Hematopoietic multipotent progenitor cell (in vitro differentiated cells): ENCODE results near the gene LIPC. TPM values are rescaled to one million over a fixed set of nuclear protein-coding genes. Genes with fewer than 3 reads are reported as not detected.

Source experiments
- DNase-seq, 3 donors: peaks; one replicate each; pipeline ENCODE4 v3.0.0-alpha.2; 2011 to 2015; ENCODE audit warnings: low read depth in 2 of 3, low spot score in 2 of 3
- total RNA-seq: library from RNA; depleted of rRNA; stranded (reverse); fragments of >200 nt; gene quantifications from one replicate; pipeline ENCODE4 v1.2.3, GENCODE V29; 2012

Gene LIPC
- total RNA-seq, 1 donor: 0.27 TPM

DNA sequence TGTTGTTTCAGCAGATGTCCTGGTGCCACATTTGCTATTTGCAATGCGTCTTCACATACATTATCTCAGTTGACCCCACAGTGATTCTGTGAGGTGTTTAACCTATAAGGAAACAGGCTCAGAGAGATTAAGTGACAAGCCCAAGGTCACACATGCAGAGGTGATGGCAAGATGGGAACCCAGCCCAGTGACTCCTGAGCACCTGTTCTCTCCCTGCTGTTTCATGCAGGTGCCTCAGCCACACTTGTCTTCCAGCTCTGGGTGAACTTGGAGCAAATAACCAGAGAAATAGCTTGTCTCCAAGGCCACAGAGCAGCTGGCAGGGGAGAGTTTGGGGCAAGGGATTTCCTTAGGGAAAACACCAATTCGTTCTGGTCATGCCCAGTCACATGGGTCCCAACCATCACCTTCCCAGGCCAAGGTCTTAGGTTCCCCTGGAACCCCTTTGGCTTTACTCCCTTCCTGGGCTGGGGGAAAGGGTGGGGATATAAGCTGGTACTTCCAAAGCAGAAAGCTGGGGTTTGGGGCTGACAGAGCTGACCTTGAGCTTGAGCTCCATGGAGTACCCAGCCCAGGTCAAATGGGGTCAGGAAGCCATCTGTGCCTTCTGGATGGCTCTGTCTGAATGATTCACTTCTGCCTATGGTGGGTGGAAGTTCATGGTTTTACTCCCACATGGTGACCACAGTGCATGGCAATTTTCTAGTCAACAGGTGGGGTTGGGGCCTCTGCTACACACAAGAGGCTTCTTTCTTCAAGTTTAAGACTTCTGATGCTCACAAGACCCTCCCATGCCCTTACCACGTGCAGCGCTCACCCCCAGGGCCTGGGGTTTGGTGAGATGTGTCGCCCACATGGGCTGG lies 22.4 kb downstream of the LIPC start:
- DNase-seq: no peak

DNA sequence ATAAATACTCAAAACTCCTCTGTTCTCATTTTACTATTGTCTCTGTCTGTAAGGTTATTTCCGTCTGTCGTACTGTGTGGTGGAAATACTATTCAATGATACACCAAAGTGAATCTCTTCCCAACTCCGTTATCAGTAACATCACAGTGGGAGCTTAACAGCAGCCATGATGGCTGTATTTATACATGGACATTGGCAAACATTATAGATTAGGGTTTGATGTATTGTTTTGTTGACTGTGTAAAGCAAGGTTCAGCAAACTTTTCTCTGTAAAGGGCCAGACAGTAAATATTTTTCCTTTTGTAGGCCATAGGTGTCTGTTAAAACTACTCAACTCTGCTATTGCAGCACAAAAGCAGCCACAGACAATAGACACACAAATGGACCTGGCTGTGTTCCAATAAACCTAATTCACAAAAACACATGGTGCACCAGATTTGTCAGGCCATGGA lies 23.2 kb downstream of the LIPC start:
- no peak for DNase-seq

DNA sequence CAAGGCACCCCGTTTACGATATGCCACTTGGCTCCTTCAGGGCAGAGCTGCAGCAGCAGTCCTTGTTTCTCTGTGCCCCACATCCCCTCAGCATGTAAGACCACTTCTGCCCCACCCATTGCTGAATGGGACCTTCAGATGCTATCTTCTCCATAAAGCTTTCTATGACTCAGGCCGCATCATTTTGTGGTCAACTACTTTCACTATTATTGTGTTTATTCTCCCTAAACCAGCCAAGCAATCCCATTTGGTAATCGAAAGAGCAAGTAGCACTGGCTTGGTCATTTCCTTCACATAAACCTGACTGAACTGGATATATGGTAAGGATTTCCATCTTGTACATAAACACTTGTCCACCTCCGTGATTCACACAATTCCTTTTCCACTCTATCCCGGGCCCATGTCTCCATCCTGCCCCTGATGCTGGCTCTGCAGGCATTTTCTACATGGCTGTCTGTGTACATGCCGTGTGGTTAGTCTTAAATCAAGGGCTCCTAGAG lies 25.7 kb downstream of the LIPC start:
- no peak for DNase-seq

DNA sequence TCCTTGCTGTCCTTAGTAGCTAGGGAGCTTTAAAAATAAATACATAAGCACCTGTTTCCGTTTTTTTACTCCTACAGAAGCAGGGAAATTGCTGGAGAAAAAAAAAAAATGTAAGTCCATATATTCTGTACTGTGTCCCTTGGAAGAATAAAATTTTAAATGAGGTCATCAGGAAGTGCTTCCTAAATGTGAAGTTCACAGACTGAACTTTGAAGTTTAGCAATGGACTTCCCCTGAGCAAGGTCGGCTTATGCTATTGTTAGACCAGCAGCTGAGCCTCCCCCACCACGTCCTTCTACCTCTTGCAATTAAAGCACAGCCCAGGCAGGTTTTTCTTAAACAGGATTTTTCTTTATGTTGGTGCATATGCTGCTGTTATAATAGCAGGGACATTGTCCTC lies 26.3 kb downstream of the LIPC start:
- no peak for DNase-seq

DNA sequence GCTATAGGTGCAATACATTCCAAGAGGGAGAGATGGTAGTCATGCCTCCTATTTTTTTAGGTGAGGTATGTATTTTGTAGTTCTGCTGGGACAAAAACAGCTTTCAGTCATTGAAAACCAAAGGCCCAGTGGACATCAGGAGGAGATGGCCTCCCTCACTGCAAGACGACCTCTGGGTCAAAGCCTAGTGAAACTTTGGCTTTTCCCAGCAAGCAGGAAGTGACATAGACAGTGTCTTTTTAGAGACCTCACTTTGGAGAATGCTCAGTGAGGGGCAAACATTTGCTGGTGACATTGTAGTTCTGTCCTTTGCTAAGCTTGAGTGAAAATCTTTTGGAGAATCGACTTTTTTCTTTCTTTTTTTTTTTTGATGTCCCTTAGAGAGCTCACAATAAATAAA lies 27.3 kb downstream of the LIPC start:
- no peak for DNase-seq

DNA sequence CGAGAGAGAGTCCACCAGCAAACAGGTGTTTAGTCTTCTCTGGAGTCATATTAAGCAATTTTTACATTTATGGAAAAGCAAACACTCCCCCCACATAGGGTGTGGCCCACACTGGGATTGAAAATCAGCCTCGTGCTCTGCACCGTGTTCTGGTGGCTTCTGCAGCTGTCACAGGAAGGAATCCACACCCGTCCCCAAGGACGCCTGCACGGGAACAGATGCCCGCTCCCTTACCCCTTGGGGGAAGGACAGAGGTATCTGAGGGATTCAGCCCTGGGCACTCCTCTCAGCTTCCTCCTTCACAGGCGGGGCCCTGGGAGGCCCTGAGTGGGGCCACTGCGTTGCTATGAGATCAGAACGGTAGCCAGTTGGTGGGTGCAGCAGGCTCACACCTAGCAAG lies 27.8 kb downstream of the LIPC start:
- DNase-seq: no peak

DNA sequence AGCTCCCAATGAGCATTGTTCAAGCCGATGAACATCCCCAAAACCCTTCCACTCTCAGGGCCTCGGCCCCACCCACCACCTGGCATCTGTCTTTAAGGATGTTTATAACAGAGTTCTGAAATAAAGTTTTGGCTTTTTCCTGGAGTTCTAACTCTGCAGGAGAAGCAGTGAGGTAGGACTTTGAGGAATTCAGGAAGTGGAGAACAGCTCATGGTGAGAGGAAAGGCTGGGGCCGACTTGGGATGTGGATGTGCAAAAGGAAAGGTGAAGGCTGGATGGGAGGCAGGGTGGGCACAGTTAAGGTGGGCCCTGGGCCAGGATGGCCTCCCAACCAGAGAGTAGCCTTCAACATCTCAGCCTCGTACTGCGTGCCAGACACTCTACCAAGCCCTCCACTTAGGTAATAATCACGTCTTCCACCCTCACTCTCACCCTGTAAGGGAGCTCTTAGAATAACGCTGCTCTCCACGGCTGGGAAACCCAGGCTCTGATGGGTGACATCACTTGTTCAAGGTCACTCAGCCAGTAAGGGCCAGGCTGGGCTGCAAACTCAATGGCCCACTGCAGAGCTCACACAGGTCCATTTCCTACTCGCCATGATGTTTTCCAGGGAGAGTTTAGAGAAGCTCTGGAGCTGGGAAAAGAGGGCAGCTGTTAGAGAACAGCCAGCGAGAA lies 28.5 kb downstream of the LIPC start:
- no peak for DNase-seq

DNA sequence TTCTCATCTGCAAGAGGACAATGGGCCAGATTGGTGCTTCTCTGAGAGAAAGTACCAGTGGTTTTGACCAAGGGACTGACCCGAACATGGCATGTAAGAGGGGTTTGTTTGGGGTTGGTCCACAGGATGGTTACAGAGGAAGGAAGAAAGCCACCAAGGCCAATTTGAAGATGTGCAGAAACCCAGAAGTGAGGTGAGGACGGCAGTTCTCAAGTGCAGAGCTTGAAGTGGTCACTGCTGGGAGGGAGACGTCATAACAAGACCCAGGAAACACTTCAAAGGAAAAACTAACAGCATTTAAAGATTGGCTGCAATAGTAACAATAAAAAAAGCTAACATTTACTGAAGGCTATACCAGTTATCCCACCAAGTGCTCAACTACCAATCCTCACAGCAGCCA lies 29.1 kb downstream of the LIPC start:
- no peak for DNase-seq

DNA sequence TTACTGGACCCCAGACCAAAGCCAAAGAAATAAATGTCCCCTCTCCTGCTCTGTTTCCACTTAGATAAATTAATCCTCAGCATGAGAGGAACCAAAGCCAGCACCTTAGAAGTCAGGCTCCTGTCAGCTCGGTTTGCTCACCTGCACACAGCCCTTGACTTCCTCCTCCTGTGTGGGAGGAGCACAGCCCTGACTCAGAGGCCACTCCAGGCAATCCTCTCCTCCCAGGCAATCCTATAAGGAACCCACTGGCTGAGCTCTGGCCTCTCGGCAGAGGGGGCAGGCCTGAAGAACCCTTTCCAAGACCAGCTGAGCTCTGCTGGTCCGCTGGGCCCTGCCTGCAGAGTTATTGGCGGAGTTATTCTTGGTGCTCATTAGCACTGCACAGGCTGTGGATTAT lies 30.8 kb downstream of the LIPC start:
- no peak for DNase-seq

DNA sequence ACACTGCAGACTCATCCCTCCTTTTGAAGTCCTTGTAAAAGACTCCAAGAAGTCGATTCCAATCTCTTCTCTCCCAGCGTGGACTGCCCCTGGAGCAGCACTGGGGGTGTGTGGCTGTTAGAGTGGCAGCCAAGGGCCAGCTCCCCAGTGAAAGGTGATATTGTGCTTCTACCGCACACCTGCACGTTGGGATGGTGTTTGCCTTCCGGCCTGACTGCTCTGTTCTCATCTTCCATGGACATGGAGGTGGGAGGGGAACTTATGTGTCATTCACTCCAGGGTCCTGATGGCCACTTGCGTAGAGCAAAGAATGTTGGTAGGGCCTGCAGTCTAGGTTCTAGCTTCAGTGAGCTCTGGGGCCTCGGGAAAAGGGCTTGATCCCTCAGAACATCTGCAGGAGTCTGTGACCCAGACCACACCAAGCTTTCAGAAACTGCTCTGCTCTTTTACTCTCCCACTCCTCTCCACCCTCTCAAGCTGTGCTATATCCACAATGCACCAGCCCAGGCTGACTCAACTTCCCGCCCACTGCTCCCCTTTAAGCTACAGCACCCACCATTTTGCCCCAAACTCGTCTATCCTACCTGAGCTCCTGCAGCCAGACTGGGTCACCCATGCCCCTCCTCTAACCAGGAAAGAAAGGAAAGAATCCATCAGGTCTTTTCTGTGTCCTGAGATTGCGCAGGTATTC lies 31.3 kb downstream of the LIPC start:
- no peak for DNase-seq

DNA sequence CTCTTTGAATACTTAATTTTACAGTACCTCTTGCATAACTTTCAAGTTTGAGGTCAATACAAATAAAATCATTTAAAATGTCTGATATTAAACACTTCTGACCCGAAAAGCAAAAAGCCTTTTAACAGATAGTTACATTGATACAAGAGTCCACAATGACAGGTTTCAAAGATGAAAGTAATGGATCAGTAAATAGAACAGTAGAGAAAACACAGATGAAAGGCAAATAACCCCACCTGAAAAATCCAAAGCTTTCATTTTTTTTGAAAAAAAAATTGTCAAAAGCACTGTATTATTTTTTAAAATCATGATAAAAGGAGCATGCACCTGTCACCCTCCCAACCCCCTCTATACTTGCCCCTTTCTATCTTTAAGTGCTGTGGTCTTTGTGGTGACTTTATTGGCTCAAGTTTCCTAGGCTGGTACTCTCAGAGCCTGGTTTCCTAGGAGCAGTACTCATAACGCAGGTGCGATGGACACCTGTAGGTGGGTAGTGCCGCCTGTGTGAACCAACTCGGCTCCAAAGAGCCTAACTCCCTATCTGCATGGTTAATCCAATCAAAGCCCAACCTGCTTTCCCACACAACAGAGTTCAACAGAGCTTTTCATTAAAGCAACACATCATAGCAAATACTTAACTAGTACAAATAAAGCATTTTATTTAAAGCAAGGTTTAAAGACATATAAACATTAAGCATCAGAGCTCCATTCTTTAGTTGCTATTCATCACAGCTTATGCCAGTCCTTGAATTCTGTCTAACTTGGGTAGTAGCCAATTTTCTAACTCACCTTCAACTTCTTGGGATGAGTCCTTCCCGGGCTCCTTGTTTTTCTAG lies 32.2 kb downstream of the LIPC start:
- DNase-seq: no peak

DNA sequence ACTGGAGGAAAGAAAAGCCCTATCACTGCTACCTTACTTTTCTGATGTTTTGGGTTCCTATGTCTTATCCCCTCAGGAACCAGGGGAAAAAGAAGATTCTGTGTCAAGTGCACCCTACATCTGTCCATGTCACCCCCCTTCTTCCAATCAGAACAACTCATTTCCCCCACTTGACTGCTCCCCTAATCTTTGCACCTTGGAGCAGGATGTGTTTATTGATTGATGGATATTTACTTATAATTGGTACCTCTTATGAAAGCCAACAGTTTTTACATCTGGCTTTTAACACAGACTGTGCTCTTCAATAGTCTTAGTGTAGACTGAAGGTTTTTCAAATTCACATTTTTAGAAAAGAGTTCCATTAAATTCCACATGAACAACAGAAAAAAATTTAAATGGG lies 33.3 kb downstream of the LIPC start:
- no peak for DNase-seq

DNA sequence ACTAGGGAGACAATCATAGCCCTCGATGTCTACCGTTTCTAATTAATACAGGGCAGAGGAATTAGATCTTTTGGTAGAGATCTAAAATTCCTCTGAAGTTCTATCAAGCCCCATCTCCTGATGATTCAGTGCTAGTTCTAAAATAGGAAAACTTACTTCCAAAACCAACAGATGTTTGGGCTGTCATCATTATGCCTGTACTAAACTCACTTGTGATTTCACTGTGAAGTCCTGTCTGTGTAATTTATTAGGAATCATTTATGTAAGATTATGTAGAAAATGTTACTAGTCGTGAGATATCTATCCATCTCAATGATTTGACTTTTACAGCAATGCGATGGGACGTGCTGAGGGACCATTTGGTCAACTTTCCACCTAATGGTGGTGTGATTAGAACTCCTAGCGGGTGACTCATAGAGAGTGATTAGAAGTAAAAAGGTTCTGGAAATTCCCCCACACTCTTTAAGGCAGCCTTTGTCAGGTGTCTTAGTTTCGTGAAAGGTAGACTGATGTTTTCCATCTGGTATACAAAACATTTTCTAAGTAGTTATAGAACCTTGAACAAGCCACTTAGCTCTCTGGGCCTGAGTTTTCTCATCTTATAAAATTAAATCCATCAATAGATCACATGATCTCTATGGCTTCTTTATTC lies 34.2 kb downstream of the LIPC start:
- DNase-seq: no peak

DNA sequence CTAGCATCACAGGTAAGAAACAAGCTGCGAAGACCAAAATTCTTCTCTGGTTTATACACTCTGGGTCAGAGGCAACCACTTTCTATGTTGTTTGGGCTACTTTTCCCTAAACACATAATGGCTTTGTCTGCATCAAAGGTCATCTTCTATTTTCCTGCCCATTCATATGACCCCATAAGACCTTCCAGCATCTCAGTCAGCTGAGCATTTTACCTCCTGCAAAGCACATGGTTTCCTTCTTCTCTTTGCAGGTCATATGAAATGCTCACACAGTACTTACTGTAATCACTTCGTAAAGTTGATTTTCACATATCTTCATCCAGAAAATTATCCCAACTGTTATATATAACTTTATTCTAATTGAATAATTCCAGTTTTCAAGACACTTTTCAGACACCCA lies 34.8 kb downstream of the LIPC start:
- no peak for DNase-seq

DNA sequence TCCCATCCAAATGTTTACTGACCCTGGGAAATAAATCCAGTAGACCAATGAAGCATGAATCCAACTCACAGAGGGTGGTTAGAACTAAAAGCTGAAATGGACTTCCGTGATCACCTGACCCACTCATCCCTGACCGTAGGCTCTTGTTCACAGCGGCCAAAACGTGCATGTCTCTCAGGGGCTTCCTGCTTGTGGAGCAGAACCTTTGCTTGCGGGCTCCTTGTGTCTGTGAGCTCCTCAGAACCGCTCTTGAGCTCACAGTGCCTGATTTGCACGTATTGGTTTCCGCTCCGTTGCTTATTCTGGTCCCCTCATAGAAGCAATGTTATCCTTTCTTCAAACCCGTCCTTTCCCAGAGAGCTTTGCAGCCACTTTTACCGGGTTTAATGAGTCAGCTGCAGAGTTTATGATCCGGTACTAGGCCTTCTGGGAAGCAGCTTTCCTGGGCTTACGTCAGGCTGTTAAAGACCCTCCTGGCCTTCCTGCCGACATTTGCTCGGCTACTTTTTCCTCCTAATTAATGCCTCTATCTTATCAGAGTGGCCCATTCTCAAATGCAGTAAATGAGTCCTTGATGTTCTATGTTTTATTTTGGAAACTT lies 35.4 kb downstream of the LIPC start:
- DNase-seq: no peak

DNA sequence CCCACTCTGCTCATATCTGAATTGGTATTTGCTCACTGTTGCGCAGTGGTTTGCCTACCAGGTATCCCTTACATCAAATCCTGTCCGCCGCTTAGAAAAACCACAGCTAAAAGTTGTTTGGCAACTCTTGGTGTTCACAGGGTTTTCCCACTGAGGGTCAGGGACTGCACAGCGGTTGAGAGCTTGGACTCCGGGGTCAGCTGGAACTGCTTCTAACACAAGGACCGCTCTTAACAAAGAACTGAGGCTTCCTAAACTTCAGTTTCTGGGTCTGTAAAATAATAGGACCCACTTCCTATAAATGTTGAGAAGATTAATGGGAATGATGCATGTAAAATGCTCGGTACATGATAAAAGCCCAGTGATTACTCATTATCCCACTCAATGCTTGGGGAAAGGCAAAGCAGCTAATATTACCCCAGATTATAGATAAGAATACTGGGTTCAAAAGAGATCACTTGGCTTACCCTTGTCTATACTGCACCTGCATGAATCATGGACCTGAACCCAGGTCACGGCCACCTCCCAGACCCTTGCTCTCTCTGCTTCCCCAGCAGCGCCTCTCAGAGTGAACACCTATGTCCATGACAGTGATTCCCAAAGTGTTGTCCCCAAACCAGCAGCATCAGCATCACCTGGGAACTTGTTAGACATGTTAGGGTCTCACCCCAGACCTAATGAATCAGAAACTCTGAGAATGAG lies 36.1 kb downstream of the LIPC start:
- no peak for DNase-seq

DNA sequence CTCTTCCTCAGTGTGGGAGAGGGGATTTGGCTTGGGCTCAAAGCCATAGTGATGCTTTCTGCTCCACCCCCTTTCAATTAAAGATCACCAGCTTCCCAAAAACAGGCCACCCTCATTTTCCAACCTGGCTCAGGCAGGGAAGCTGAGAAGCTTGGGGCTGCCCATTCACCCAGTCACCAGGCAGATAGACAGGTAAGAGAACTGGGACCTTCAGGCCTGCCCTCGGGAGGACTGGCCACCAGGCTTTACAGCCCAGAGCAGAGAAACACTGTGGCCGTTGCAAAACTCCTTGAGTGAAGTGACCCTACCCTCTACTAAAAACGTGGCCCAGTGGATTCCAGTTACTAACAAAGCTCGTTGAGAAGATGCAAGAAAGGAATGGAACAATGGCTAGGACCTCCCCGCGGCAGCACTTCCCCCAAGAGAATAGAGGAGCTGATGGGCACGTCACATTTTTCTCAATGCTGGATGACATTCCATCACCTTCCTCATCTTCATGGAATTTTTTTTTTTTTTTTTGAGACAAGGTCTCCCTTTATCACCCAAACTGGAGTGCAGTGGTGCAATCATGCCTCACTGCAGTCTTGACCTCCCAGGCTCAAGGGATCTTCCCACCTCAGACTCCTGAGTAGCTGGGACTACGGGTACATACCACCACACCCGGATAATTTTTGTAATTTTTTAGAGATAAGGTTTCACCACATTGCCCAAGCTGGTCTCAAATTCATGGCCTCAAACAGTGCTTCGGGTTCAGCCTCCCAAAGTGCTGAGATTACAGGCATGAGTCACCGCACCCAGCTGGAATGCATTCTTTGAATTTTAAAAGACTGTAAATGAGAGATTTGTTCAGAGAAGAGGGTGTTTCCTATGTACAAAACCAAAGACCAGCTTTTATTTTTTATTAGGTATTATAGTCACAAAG lies 37.9 kb downstream of the LIPC start:
- no peak for DNase-seq

DNA sequence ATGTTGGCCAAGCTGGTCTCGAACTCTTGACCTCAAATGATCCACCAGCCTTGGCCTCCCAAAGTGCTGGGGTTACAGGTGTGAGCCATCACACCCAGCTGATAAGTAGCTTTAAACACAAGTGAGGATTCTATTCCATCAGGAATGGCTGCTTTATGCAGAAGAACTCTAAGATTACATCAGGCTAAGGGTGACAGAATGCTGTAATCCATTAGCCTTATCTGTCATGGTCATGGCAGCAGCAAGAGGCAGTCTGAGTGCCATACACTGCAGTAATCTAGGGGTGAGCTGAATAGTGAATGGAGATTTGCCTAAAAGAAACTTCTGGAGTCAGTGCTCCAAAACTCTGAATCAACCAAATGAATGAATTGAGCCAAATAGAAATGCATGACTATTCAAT lies 39.6 kb downstream of the LIPC start:
- DNase-seq: no peak
